Measurements from ENCODE around the gene ULK4.

ULK4 gene

DNA sequence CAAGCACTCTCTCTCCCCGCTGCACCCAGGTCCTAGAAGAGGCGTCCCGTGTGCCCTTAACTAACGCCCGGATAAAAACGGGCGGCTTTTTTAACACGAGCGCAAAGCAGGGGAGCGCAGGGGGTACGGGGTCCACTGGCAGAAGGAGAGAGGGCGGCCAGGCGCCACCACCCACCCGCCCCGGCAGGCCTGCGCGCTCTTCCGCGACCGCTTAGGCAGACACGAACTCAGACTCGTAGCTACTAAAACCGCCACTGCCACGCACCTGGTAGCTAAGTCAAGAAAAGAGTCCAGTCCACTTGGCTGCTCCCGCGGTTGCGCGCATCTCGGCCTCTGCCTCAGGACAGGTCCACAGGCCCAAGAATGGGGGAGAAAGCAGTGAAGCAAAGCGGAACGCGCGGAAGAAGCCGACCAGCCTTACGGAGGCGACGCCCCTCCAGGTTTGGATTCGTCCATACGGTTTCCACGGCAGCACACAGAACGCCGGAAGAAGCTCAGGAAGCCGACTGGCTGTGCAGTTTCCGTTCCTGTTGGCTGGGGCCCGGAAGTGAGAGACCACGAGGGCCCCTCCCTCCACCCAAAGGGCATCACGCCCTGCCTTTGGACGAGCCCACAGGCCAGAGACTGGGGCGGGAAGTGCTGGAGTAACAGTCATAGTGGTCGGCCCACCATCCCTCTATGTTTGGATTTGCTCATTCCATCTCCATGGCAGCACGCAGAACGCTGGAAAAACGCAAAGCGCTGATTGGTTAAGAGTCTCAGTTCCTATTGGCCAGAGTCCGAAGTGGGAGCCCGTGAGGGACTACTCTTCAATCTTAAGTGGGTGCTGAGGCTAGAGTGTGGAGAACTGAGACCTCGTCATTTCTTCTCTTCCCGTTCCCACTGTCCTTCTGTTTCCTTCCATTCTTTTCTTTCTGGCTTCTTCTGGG, at the start of gene ULK4:
Gene ULK4, minus strand, starts transcription at position 353 of the 929 bp plus-strand sequence. CDS start 7,344 bp downstream, outside the sequence.
- ChIA-PET CTCF (no interaction called here), POLR2A (interaction anchor here (0.5 to 1.5 kb wide), 10 partner anchors 25 to 1660 kb away, joined by 3 to 6 read pairs (median 3); partner anchors contain the start of genes ANO10 and ZNF621)
- H3K4me1 ChIP-seq (ENCODE audit: control insufficient read depth, insufficient read depth, low read length), result no peaks in the 10 kb centered on the region
- peak within 1 kb of the TSS; percentile 9; the same call in 1 of the 2 replicates for H3K27ac ChIP-seq (ENCODE audit: extremely low read depth, low read depth, low read length)
- no peaks in the 10 kb centered on the region for H3K36me3 ChIP-seq (ENCODE audit: control insufficient read depth in 2 of 2, insufficient read depth in 1 of 2, low read length in 2 of 2)
- H3K9me3 ChIP-seq (ENCODE audit: control insufficient read depth, insufficient read depth, low read depth, low read length), result no peaks in the 10 kb centered on the region
- H3K4me3 ChIP-seq (ENCODE audit: low read depth, low read length), result peak within 1 kb of the TSS; percentile 78
- TF ChIP-seq MYNN (tag by site-specific recombination; IDR thresholded peaks at IDR 0.05; ENCODE audit: borderline replicate concordance) (peak; percentile 68; the same call in 1 of the 2 replicates), HIC1 (tag by site-specific recombination; IDR thresholded peaks at IDR 0.05) (peak; percentile 33; the same call in 1 of the 2 replicates), ZNF600 (tag by site-specific recombination; IDR thresholded peaks at IDR 0.05) (0 out of 2 replicates have a peak, but pooled peaks have one; percentile 17), ZNF843 (tag by site-specific recombination; IDR thresholded peaks at IDR 0.05) (0 out of 2 replicates have a peak, but pooled peaks have one; percentile 47), ZNF747 (tag by site-specific recombination; IDR thresholded peaks at IDR 0.05) (no peak), ZBTB17 (tag by site-specific recombination; IDR thresholded peaks at IDR 0.05) (peak; percentile 63), ELK4 (IDR thresholded peaks at IDR 0.05; ENCODE audit: borderline replicate concordance, low read depth, low read length) (peak; percentile 95), ZBTB8A (tag by site-specific recombination; IDR thresholded peaks at IDR 0.05) (peak; percentile 73), ZNF335 (tag by site-specific recombination; conservative IDR thresholded peaks at IDR 0.05) (peak; percentile 86), SP2 (tag by site-specific recombination; IDR thresholded peaks at IDR 0.05) (peak; percentile 95), ZBTB11 (tag by site-specific recombination; conservative IDR thresholded peaks at IDR 0.05; ENCODE audit: low read depth) (peak; percentile 95), ZNF394 (tag by site-specific recombination; IDR thresholded peaks at IDR 0.05; ENCODE audit: borderline replicate concordance) (peak; percentile 52; the same call in 1 of the 2 replicates), ZNF341 (tag by site-specific recombination; IDR thresholded peaks at IDR 0.05; ENCODE audit: low read depth) (peak; percentile 86), HOXC10 (CRISPR knock-in tag; IDR thresholded peaks at IDR 0.05) (no peak), BCL6B (tag by site-specific recombination; IDR thresholded peaks at IDR 0.05) (no peak), ZNF155 (tag by site-specific recombination; IDR thresholded peaks at IDR 0.05) (no peak), ZFHX2 (tag by site-specific recombination; conservative IDR thresholded peaks at IDR 0.05) (0 out of 2 replicates have a peak, but pooled peaks have one; percentile 6), ZNF529 (tag by site-specific recombination; IDR thresholded peaks at IDR 0.05; ENCODE audit: insufficient replicate concordance) (no peak), KLF8 (tag by site-specific recombination; IDR thresholded peaks at IDR 0.05) (peak; percentile 59), ZNF223 (tag by site-specific recombination; IDR thresholded peaks at IDR 0.05) (no peak), SP7 (tag by site-specific recombination; IDR thresholded peaks at IDR 0.05) (peak; percentile 46), ZNF660 (tag by site-specific recombination; IDR thresholded peaks at IDR 0.05) (peak; percentile 78), KLF17 (tag by site-specific recombination; IDR thresholded peaks at IDR 0.05) (peak; percentile 78), SP3 (tag by site-specific recombination; IDR thresholded peaks at IDR 0.05) (peak; percentile 81), ZXDB (tag by site-specific recombination; IDR thresholded peaks at IDR 0.05) (peak; percentile 99)
- TF ChIP-seq, protein P1, sequence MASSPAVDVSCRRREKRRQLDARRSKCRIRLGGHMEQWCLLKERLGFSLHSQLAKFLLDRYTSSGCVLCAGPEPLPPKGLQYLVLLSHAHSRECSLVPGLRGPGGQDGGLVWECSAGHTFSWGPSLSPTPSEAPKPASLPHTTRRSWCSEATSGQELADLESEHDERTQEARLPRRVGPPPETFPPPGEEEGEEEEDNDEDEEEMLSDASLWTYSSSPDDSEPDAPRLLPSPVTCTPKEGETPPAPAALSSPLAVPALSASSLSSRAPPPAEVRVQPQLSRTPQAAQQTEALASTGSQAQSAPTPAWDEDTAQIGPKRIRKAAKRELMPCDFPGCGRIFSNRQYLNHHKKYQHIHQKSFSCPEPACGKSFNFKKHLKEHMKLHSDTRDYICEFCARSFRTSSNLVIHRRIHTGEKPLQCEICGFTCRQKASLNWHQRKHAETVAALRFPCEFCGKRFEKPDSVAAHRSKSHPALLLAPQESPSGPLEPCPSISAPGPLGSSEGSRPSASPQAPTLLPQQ (tag by site-specific recombination; IDR thresholded peaks at IDR 0.05), result no peak; the same call in none of the 2 replicates
